A172 (cell line): ENCODE measurements around the gene LARP4. TPM values are rescaled to one million over a fixed set of nuclear protein-coding genes. Genes with fewer than 3 reads are reported as not detected.
"Not testable (repeated sequence)": the region's sequence is repeated elsewhere in the genome, so short reads cannot be mapped to it uniquely, and the experiment has no call there.

ENCODE experiments used
- DNase-seq: peaks from one replicate; pipeline ENCODE4 v3.0.0-alpha.2; 2015; ENCODE audit warnings: low spot score
- total RNA-seq: library from RNA; depleted of rRNA; stranded (reverse); fragments of >200 nt; shearing (Covaris generic); gene quantifications from 2 replicates; pipeline ENCODE4 v1.2.3, GENCODE V29; 2014; rRNA removed

LARP4 gene
- 34.5 and 47.6 TPM in 2 replicates for total RNA-seq

GRCh38 chr12:50400638-50401499 lies at the start of gene LARP4:
TSS of gene LARP4 (plus strand) at chr12:50400885. CDS start at chr12:50401011, 126 bp downstream.
- DNase-seq: peak; percentile 94

DNA sequence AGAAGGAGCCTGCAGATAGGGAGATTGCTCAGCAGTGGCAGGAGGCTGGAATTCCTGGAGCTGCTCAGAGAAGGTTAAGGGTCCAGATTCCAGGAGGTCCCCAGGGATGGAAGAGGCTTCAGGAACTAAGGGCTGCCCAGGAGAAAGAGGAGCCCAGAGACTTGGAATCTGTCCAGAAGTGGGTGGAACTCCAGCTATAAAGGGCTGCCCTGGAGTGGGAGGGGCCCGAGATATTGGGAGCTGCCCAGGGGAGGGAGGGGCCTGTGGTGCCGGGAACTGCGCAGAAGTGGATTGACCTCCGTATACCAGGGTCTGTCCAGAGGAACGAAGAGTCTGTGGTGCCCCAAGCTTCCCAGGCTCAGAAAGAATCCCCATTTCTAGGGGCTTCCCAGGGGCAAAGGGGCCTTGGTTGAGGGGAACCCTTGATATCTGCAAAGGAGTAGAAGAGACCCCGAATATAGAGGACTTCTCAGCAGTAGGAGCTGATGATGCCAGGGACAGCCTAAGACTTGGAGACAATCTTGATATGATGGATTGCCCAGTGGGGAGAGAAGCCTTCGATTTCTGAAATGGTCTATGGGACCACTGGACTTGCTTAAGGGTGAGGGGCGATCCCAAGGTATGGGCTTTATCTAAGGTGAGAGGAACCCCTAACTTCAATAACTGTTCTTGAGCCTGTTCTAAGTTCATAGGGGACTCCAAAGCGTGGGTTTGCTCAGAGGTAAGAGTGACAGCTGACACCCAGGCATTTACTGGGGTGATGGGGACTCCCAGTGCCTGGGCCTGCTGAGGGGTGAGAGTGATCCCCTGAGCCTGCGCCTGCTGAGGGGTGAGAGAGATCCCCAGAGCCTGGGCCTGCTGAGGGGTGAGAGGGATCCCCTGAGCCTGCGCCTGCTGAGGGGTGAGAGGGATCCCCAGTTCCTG lies 49.3 kb upstream of the LARP4 start:
- no peak for DNase-seq

GRCh38 chr12:50353404-50353803 lies 47.3 kb upstream of the LARP4 start:
- no peak for DNase-seq

GRCh38 chr12:50353869-50354593 lies 46.7 kb upstream of the LARP4 start:
- no peak for DNase-seq

DNA sequence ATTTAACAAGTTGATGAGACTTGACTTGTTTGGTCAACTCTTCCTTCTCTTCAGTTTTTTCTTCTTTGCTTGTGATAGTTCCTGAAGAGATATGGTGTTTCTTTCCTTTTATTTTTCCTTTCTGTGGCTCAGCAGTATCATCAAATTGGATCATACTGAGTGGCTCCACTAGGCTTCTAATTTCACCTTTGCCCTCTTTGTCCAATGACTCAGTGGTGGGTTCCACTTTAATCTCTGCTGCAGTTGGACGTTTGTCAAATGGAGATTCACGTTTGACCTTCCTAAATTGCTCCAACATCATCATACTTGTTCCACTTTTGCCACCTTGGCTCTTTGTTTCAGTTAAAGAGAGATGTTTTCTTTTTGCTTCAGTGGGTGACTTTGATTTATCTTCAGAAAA lies 45.8 kb upstream of the LARP4 start:
- DNase-seq: no peak

GRCh38 chr12:50355365-50355764 lies 45.3 kb upstream of the LARP4 start:
- DNase-seq: no peak

DNA sequence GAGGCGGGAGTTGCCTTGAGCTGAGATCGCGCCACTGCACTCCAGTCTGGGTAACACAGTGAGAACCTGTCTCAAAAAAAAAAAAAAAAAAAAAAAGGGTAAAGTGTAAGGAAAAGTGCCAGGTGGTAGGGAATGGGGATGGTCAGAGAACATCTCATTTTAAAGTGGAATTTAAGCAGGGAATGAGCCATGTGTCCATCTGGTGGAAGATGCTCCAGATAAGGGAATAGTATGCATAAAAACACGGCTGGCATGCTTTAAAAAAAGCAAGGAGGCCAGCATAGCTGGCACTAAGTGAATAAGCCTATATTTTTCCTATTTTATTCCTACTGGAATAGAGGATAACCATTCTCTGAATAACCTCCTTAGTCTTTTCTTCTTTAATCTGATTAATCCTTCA lies 38.0 kb upstream of the LARP4 start:
- no peak for DNase-seq

GRCh38 chr12:50363141-50363540 lies 37.5 kb upstream of the LARP4 start:
- no peak for DNase-seq

GRCh38 chr12:50365709-50366406 lies 34.8 kb upstream of the LARP4 start:
- no peak for DNase-seq

- DNase-seq: not testable (repeated sequence)
Measured at GRCh38 chr12:50370672-50371071, 30.0 kb upstream of the LARP4 start.

DNA sequence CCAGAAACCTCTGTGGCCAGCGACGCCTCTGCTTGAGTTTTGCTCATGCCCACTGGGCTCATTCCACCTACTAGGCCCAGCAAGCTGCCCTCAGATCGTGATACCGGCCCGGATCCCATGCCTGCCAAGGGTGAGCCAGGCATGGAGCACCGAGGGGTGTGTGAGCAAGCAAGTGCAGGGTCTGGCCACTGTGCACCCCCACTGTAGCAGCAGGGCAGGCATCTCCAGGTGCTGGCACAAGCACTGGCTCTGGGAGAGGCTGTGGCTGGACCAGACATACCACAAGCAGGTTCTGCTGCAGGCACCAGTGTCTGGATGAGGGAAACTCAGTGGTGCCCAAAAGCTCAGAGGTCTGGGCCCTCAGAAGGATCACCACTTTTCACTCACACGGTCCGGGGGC lies 24.9 kb upstream of the LARP4 start:
- no peak for DNase-seq

DNA sequence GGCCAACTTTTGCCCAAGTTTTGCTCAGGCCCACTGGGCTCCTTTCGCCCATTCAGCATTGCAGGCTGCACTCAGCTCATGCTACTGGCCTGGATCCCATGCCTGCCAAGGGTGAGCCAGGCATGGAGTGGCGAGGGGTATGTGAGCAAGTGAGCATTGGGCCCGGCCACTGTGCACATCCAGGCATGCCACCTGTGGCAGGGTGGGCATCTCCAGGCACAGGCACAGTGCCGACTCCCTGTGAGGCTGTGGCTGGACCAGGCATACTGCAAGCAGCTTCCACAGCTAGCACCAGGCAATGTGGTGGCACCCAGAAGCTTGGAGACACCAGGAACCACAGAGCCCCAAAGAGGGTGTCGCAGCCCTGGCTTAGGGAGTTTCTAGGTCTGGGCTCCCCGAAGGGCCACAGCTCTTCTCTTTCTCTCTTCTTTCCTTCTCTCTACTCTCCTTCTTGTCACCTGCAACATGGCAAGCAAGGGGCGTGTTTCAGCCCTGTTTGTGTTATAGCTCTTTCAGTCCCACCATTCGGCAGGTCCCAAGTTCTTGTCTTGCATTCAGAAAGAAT lies 19.8 kb upstream of the LARP4 start:
- no peak for DNase-seq

DNA sequence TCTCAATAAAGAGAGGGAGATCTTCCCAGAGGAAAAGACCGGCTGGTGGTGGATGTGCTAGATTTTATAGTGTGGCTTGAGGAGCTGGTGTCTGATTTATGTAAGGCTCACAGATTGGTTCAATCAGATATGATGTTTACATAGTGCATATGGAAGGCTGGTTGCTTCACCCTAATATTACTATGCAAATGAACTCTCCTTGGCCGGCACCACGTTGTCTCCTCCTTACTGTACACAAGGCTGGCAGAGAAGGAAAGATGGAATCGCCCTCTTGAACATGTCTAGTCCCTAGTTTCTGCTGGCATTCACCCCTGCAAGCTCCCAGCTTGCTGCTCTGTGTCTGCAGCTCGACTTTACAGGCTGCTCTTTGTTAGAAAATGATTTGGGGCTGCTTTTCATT lies 13.2 kb upstream of the LARP4 start:
- no peak for DNase-seq

GRCh38 chr12:50387972-50388478 lies 12.7 kb upstream of the LARP4 start:
- no peak for DNase-seq

DNA sequence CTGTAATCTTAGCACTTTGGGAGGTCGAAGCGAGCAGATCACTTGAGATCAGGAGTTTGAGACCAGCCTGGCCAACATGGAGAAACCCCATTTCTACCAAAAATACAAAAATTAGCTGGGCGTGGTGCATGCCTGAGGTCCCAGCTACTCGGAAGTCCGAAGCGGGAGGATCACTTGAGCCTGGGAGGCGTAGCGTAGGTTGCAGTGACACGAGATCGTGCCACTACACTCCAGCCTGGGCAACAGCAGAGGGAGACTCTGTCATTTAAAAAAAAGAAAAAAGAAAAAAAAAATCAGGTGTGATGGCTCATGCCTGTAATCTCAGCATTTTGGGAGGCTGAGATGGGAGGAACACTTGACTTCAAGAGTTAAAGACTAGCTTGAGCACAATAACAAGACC lies 11.9 kb upstream of the LARP4 start:
- not testable (repeated sequence) for DNase-seq

GRCh38 chr12:50390316-50390741 lies 10.4 kb upstream of the LARP4 start:
- peak; percentile 90 for DNase-seq

DNA sequence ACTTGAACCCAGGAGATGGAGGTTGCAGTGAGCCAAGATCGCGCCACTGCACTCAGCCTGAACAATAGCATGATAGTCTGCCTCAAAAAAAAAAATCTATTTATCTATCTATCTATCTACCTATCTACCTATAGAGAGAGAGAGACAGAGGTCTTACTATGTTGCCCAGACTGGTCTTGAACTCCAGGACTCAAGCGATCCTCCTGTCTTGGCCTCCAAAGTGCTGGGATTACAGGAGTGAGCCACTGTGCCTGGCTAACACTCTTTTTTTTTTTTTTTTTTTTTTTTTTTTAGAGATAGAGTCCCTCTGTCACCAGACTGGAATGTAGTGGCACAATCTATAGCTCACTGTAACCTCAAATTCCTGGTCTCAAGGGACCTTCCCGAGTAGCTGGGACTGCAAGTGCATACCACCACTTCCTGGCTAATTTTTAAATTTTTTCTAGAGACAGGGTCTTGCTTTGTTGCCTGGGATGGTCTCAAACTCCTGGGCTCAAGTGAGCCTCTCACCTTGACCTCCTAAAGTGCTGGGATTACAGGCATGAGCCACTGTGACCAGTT lies 6.1 kb upstream of the LARP4 start:
- no peak for DNase-seq

GRCh38 chr12:50397117-50397650 lies 3.5 kb upstream of the LARP4 start:
- DNase-seq: no peak

DNA sequence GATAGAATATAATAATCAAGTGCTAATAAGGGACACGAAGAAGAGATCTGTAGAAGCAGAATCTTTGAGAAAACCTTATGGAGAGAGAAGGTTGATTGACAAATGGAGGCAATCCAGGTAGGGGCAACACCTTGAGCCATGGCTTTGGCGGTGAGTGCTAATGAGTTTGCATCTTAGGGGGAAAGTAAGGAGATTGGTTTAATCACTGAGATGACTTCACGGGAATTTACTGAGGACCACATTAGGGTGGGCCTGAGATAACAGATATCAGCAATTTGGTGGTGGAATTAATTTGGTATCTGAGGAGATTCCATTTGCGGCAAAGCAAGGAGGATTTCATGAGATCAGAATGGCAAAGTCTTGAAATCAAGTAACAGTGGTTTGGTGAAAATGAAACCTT lies 1.8 kb upstream of the LARP4 start:
- no peak for DNase-seq

DNA sequence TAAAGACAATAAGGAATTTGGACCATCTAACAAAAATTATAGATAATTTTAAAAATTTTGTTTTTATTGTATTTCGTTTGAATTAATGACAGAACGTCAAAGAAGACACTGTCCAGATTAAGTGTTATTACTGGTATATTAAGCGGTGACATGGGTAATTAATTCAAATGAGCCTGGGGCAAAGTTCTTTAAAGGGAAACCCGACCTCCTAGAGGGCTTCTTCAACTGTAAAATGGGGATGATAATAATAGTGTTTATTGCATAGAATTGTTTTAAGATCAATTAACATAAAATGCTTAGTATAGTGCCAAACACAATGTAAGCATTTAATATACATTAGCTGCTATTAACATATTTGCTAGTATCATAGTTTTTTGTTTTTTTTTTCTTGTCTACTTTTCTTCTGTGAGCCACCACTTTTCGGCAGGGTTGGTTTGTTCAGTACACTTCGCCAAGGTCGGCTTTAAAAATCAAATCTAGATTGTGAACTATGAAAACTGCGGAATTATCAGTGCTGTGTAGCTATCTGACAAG lies 514 bp upstream of the LARP4 start:
- DNase-seq: no peak
